CD4-positive, alpha-beta T cell treated with Interleukin-15 for 4 hours (primary cell): ENCODE data around the gene KLHL3.
"Not testable (repeated sequence)": the region's sequence is repeated elsewhere in the genome, so short reads cannot be mapped to it uniquely, and the experiment has no call there.

Experiments used
- DNase-seq: peaks from one replicate; pipeline ENCODE4 v3.0.0-alpha.2; 2020; ENCODE audit warnings: low spot score

KLHL3 gene, protein sequence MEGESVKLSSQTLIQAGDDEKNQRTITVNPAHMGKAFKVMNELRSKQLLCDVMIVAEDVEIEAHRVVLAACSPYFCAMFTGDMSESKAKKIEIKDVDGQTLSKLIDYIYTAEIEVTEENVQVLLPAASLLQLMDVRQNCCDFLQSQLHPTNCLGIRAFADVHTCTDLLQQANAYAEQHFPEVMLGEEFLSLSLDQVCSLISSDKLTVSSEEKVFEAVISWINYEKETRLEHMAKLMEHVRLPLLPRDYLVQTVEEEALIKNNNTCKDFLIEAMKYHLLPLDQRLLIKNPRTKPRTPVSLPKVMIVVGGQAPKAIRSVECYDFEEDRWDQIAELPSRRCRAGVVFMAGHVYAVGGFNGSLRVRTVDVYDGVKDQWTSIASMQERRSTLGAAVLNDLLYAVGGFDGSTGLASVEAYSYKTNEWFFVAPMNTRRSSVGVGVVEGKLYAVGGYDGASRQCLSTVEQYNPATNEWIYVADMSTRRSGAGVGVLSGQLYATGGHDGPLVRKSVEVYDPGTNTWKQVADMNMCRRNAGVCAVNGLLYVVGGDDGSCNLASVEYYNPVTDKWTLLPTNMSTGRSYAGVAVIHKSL

DNA sequence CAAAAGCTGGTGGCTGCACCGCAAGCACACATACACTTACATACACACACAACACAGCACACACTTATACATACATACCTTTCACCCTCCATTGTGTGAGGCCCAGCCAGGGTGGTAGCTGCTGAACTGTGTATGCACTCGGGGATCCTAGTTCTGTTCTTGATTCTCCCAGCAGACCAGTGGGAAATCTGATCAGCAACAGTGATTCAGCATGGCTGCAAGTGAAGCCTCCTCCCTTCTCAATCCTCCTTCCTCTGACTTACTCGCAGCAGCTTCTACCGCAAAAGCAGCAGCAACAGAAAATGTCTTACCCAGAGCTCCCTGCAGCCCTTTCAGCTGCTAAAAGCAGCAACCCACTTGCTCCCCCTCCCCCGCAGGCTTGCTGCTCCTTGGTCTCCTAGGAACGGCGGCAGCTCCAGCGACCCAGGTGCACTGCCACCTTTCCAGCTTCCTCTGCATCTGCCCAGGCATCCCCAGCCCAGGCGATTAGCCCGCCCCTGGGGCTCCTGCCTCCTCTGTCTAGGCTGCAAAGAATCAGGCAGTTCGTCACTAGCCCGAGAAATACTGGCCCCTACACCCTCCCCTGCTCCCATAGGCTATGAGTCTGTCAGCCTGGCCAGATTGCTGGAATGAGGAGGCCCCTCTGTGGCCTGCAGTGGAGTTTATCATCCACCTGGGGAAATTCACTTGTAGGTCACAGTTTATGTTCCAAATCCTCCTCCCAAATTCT lies at the start of gene KLHL3:
KLHL3 (minus strand) TSS at position 535 of the 730 bp plus-strand sequence; CDS start at position 92, 443 bp downstream.
- DNase-seq: peak; percentile 26

- no peak for DNase-seq
These were observed 47.2 kb upstream of the KLHL3 start for GRCh38 chr5:137782984-137783536.

GRCh38 chr5:137782055-137782454 lies 46.2 kb upstream of the KLHL3 start:
- no peak for DNase-seq

DNA sequence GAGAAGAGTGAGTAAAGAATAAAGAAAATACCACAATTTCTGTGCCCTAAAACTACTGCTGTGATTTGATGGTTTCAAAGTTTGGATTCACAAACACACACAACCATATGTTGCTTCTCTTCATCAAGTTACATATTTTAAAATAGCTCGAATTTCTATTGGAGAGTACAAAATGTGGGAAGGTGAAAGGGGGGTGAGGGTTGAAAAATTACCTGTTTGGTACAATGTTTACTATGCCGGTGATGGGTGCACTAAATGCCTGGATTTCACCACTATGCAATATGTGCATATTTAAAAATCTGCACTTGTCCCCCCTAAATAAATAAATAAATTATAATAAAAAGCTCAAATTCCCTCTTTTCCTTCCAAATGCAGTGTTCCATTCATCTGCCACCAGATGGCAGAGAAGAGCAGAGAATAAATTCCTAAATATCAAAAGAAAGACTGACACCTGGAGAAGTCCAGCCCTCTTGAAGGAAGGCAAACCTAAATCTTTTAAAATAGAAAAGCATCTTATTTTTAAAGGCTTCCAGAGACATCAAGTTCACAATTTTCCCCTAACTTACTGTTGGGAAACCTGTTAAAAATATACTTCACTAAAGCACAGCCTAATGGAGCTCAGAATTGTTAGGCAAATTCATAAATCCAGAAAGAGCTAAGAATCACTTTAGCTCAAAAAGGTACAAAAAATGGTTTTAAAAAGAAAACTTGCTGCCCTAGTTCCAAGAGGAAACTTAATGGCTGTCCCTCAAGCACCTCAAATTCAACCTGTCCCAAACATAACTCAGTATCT lies 43.1 kb upstream of the KLHL3 start:
- DNase-seq: peak; percentile 21

- DNase-seq: not testable (repeated sequence)
These were observed 32.0 kb upstream of the KLHL3 start for GRCh38 chr5:137767937-137768336.

GRCh38 chr5:137761566-137761965 lies 25.7 kb upstream of the KLHL3 start:
- no peak for DNase-seq

- DNase-seq: no peak
These were observed 25.0 kb upstream of the KLHL3 start for GRCh38 chr5:137760719-137761516.

DNA sequence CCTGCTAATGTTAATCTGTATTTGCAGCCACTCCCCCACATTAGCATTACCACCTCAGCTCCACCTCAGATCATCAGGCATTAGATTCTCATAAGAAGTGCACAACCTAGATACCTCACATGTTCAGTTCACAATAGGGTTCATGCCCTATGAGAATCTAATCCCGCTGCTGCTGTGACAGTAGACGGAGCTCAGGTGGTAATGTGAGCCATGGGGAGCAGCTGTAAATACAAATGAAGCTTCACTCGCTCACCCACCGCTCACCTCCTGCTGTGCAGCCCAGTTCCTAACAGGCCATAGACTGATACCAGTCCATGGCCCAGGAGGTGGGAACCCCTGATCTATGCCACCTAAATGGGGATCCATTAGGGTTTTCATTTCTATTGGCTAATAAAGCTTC lies 24.4 kb upstream of the KLHL3 start:
- DNase-seq: no peak

- no peak for DNase-seq
These were observed 22.9 kb upstream of the KLHL3 start for GRCh38 chr5:137758715-137759306.

GRCh38 chr5:137758121-137758520 lies 22.2 kb upstream of the KLHL3 start:
- no peak for DNase-seq

- DNase-seq: no peak
These were observed 21.7 kb upstream of the KLHL3 start for GRCh38 chr5:137757634-137758033.

- no peak for DNase-seq
These were observed 19.3 kb upstream of the KLHL3 start for GRCh38 chr5:137754961-137755762.

DNA sequence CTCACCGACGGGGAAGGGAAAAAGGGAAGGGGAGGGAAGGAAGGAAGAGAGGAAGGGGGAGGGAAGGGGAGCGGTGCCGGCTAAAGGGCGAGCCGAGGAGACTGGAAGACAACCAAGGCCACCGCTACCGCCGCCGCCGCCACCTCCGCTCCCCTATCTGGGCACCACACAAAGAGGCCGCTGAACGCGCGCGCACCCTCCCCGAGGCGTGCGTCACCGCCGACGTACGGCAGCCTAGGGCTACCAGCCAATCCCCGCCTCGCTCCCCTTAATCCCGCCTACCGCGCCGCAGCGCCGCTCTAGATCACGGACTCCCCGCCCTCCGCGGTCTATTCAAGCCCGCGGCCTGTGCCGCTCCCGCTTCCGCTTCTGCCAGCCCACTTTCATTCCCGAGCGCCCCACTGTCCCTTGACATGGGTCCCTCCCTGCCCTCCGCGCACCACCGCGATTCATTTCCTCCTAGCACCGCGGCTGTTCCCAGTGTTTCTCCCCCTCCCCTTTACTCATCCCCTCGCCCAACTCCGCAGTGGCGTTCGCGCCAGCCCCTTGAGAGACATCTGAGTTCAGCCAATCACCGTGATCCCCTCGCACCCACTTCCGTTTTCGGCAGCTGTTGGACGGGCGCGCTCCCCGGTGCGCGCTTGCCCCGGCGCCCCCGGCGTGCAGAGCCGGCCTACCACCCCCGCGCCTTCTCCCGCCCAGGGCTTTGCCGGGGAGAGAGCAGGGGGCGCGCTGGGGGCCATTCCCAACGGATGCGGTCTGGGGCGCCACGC lies 18.5 kb upstream of the KLHL3 start, which contains the start of gene HNRNPA0:
HNRNPA0 (minus strand) TSS at position 176 of the 773 bp plus-strand sequence. CDS start 297 bp downstream, outside the sequence.
- DNase-seq: peak; percentile 95

- no peak for DNase-seq
These were observed 17.9 kb upstream of the KLHL3 start for GRCh38 chr5:137753691-137754187.

DNA sequence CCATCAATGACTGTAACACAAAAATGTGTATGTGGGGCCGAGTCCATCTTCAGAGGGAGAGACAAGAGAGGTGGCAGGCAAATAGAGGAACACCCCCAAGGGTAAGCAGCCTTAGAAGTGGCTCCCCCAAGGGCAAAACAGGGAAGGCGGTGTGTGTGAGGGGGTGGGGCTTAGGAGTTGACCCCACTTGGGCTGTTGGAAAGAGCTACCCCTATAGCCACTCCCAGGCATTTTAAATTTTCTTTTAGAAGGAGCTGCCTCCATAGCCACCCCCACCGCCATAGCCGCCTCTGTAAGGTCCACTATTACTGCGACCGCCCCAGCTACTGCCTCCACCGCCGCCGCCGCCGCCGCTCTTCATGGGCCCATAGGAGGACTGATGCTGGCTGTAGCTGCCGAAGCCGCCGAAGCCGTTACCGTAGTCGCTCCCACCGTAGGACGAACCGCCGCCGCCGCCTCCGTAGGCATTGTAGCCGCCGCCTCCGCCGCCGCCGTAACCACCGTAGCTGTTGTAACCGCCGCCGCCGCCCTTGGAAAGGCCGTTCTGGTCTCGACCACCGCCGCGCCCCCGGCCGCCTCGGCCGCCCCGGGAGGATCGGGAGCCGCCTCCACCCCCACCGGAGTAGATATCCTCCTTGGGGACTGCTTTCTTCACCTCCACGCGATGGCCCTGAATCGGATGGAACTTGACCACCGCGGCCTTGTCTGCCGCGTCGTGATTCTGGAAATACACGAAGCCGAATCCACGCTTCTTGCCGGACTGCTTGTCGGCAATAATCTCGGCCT lies 17.2 kb upstream of the KLHL3 start:
- DNase-seq: peak; percentile 26

DNA sequence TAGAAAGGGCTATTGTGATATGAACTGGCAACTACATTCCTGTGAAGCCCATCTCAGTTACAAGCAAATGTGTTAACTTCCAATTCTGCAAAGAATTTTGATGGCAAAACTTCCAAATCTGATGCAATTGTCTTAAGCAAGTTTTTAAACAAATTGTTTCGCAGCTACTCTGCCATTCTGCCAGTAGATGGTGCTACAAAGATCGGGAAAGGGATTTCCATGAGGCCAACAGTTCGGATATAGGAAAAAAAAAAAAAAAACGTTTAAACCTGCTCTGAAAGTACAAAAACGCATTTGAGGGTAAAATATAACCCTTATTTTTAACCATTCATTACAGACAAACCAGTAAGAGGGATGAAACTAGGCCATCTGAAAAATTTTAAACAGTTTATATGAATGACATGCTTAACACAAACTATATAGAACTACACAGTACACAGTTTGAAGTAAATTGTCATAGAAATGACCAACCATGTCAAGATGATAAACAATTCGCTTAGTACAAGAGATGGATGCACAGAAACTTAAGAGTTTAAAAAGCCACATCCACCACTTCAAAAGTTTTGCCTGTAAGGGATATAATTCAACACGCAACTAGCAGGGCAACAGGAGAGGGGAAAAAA lies 16.1 kb upstream of the KLHL3 start:
- DNase-seq: peak; percentile 39

DNA sequence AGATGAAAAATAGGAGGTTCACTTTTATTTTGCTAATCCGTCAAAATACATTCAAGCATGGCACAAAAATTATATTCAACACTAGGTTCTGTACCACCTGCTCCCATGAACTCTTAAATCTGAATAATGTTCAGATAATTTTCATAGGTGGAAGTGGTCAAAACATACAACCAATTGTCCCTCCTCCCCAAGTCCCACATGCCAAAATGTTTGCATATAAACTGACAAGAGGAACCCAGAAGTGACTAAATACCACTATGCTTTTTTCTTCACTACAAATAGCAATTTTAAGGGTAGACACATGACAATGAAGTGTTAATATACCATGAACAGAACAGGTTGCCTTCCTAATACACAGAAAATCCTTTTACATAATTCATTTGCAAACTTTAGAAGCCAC lies 14.5 kb upstream of the KLHL3 start:
- DNase-seq: no peak
